K562 (cell line): ENCODE results near the gene FAM167B. TPM values are rescaled to one million over a fixed set of nuclear protein-coding genes. Genes with fewer than 3 reads are reported as not detected.
A peak's percentile ranks its signal among the peaks of the same experiment; 100 is the strongest.

Source experiments
- BRCA1 ChIP-seq, 2 experiments: fragments of 450-650 bp in 1 of 2; sonication (generic) in 1 of 2; formaldehyde crosslinking in 1 of 2; IDR thresholded peaks; 2 replicates each; pipeline versions ENCODE4 v1.5.0 to v1.6.1; 2017 to 2020; ENCODE audit warnings: mild to moderate bottlenecking in 1 of 2, missing genetic modification reagents in 1 of 2
- CBX8 ChIP-seq: fragments of 200-600 bp; sonication (generic); IDR thresholded peaks from 2 replicates; pipeline ENCODE4 v1.6.1; 2012; ENCODE audit warnings: borderline replicate concordance, mixed run types, low read depth, mild to moderate bottlenecking, moderate library complexity, mixed read lengths, low read length, control low read depth, inconsistent platforms; ENCODE audit not compliant: poor library complexity, severe bottlenecking; ENCODE audit errors: extremely low read depth
- ETV6 ChIP-seq, 3 experiments: fragments of 150-350 bp in 1 of 3; sonication (generic) in 1 of 3; formaldehyde crosslinking in 1 of 3; IDR thresholded peaks; 2 replicates each; pipeline versions ENCODE4 v1.6.1 to v1.8.0; 2014 to 2022; ENCODE audit warnings: borderline replicate concordance in 2 of 3, low read depth in 2 of 3, antibody characterized with exemption in 1 of 3, low read length in 1 of 3, mild to moderate bottlenecking in 1 of 3, missing genetic modification reagents in 1 of 3
- FUS ChIP-seq: fragments of 200-400 bp; formaldehyde crosslinking; optimal IDR thresholded peaks from 2 replicates; pipeline ENCODE3; 2017; ENCODE audit warnings: low read depth, low read length
- MAFF ChIP-seq: IDR thresholded peaks from 2 replicates; pipeline ENCODE4 v1.6.1; 2012; ENCODE audit warnings: low read length, improper control_type of control experiment
- NUFIP1 ChIP-seq: fragments of 450-650 bp; IDR thresholded peaks from 2 replicates; pipeline ENCODE4 v1.6.1; 2018; ENCODE audit not compliant: partially characterized antibody
- POLR2G ChIP-seq: fragments of 200-400 bp; formaldehyde crosslinking; IDR thresholded peaks from 2 replicates; pipeline ENCODE4 v1.6.1; 2017; ENCODE audit warnings: low read depth, mild to moderate bottlenecking, antibody characterized with exemption, low read length, moderate library complexity
- TAF7 ChIP-seq: fragments of 450-650 bp; IDR thresholded peaks from 2 replicates; pipeline ENCODE4 v1.6.1; 2016; ENCODE audit warnings: missing genetic modification characterization, missing compliant biosample characterization
- TCF15 ChIP-seq: fragments of 250-450 bp; sonication (Bioruptor Pico); IDR thresholded peaks from 2 replicates; pipeline ENCODE4 v1.8.0; 2022; ENCODE audit warnings: moderate library complexity, mild to moderate bottlenecking, inconsistent platforms
- TCFL5 ChIP-seq: fragments of 250-450 bp; sonication (Bioruptor Pico); conservative IDR thresholded peaks from 2 replicates; pipeline ENCODE4 v1.6.1; 2021; ENCODE audit warnings: mild to moderate bottlenecking, moderate library complexity, matching md5 sums
- TFAP4 ChIP-seq: sonication (generic); formaldehyde crosslinking; IDR thresholded peaks from 2 replicates; pipeline ENCODE4 v1.8.0; 2022; ENCODE audit warnings: missing genetic modification reagents, mild to moderate bottlenecking, moderate library complexity, borderline replicate concordance
- UBTF ChIP-seq, 2 experiments: IDR thresholded peaks; 2 replicates each; pipeline ENCODE4 v1.6.1; 2012; ENCODE audit warnings: improper control_type of control experiment in 2 of 2, low read depth in 2 of 2, low read length in 2 of 2, borderline replicate concordance in 1 of 2
- ZBTB9 ChIP-seq: fragments of 450-650 bp; formaldehyde crosslinking; IDR thresholded peaks from 2 replicates; pipeline ENCODE4 v1.4.0; 2020; ENCODE audit warnings: mild to moderate bottlenecking, moderate library complexity
- ZNF133 ChIP-seq: fragments of 250-450 bp; sonication (Bioruptor Pico); IDR thresholded peaks from 2 replicates; pipeline ENCODE4 v1.4.0; 2020; ENCODE audit warnings: mild to moderate bottlenecking
- ZNF184 ChIP-seq: sonication (generic); formaldehyde crosslinking; IDR thresholded peaks from 2 replicates; pipeline ENCODE4 v1.5.0; 2020; ENCODE audit warnings: missing genetic modification reagents
- ZNF212 ChIP-seq: fragments of 450-650 bp; formaldehyde crosslinking; IDR thresholded peaks from 2 replicates; pipeline ENCODE4 v1.4.0; 2020; ENCODE audit warnings: mild to moderate bottlenecking
- ZNF518B ChIP-seq: fragments of 250-450 bp; sonication (Bioruptor Pico); IDR thresholded peaks from 2 replicates; pipeline ENCODE4 v1.5.0; 2021; ENCODE audit warnings: mild to moderate bottlenecking, moderate library complexity
- polyA plus RNA-seq, 8 experiments: library from polyadenylated mRNA; depleted of rRNA in 4 of 8; stranded (reverse) in 5 of 8; unstranded in 3 of 8; fragments of >200 nt; fragmentation: Nextera tagmentation in 2 of 8; fragmentation: Illumina TruSeq in 1 of 8; extraction: Ambion mirVana in 2 of 8; extraction: Trizol in 1 of 8; gene quantifications; 2 replicates each; pipeline versions ENCODE4 v1.2.1 to v1.2.3, GENCODE V29; 2011 to 2014; ENCODE audit warnings: inconsistent platforms in 1 of 8, missing spikeins in 1 of 8
- total RNA-seq, 7 experiments: library from RNA; depleted of rRNA in 6 of 7; stranded (reverse); fragments of >200 nt in 6 of 7; fragmentation: Illumina TruSeq in 2 of 7; extraction: Trizol in 2 of 7; gene quantifications; 2 replicates each; pipeline versions ENCODE4 v1.2.1 to v1.2.3, GENCODE V29; 2011 to 2021; ENCODE audit warnings: low replicate concordance in 1 of 7

FAM167B gene
- total and polyA plus RNA-seq, 9 of the 15 experiments (the other 6 are each of a cell fraction or from before 2014, with no cell fraction given) = not detected

- no peak for TF ChIP-seq TAF7 (tag)
- no peak for TF ChIP-seq CBX8
- no peak for TF ChIP-seq MAFF
- TF ChIP-seq TCFL5 (CRISPR knock-in tag) = no peak
- no peak for TF ChIP-seq ZNF518B (CRISPR knock-in tag)
- TF ChIP-seq ETV6 (IDR thresholded peaks at IDR 0.05; ENCODE audit: borderline replicate concordance in 1 of 2, low read depth in 2 of 2, low read length in 1 of 2) = no peak
- no peak for TF ChIP-seq ETV6 (CRISPR knock-in tag; IDR thresholded peaks at IDR 0.05; ENCODE audit: borderline replicate concordance)
- TF ChIP-seq ZNF133 (CRISPR knock-in tag) = no peak
- no peak for TF ChIP-seq BRCA1 (IDR thresholded peaks at IDR 0.05)
- no peak for TF ChIP-seq BRCA1 (CRISPR knock-in tag; IDR thresholded peaks at IDR 0.05)
- TF ChIP-seq ZBTB9 = no peak
- TF ChIP-seq ZNF212 (CRISPR knock-in tag) = no peak
- peak; percentile 70 for TF ChIP-seq POLR2G
- TF ChIP-seq FUS = no peak
- no peak for TF ChIP-seq TCF15 (CRISPR knock-in tag)
- TF ChIP-seq ZNF184 (CRISPR knock-in tag) = no peak
- peak; percentile 30; the same call in 1 of the 2 replicates for TF ChIP-seq TFAP4 (CRISPR knock-in tag)
- peak in 1 of 2 experiments; percentile 64; a peak in 1 of 4 replicates for TF ChIP-seq UBTF (IDR thresholded peaks at IDR 0.05; ENCODE audit: borderline replicate concordance in 1 of 2, low read depth in 2 of 2, low read length in 2 of 2)
- TF ChIP-seq NUFIP1 = no peak
Observed at GRCh38 chr1:32201011-32201855, 45.8 kb upstream of the FAM167B start (continued).
